CD4-positive, CD25-positive, alpha-beta regulatory T cell (primary cell): ENCODE results near the gene PRAMEF10. TPM values are rescaled to one million over a fixed set of nuclear protein-coding genes. Genes with fewer than 3 reads are reported as not detected.
"Not testable (repeated sequence)": the region's sequence is repeated elsewhere in the genome, so short reads cannot be mapped to it uniquely, and the experiment has no call there.

Source experiments
- ATAC-seq, 2 donors: fragments of 150-1000 bp; cut with Tn5 transposase; one replicate each; pipeline ENCODE4 v1.10.0; 2021; ENCODE audit warnings: low read depth in 2 of 2, moderate number of reproducible peaks in 2 of 2, moderate library complexity in 1 of 2
- DNase-seq, 3 donors: peaks; one replicate each; pipeline versions ENCODE4 v3.0.0 to v3.0.0-alpha.2; 2012 to 2022; ENCODE audit warnings: mixed read lengths in 1 of 3
- H3K27ac ChIP-seq: one replicate; pipeline ENCODE4 v1.7.0; 2013; ENCODE audit warnings: mild to moderate bottlenecking, low read length; ENCODE audit not compliant: insufficient read depth, poor library complexity, severe bottlenecking
- H3K27me3 ChIP-seq: one replicate; pipeline ENCODE4 v1.7.0; 2013; ENCODE audit warnings: low read length; ENCODE audit not compliant: control insufficient read depth, insufficient read depth
- H3K36me3 ChIP-seq: one replicate; pipeline ENCODE4 v1.7.0; 2013; ENCODE audit warnings: mild to moderate bottlenecking, low read length, moderate library complexity; ENCODE audit not compliant: control insufficient read depth, insufficient read depth
- H3K4me1 ChIP-seq: 2 replicates; pipeline ENCODE4 v1.7.0; 2013; ENCODE audit warnings: mild to moderate bottlenecking, low read length; ENCODE audit not compliant: insufficient read depth, control insufficient read depth, poor library complexity, severe bottlenecking
- H3K4me3 ChIP-seq: one replicate; pipeline ENCODE4 v1.7.0; 2013; ENCODE audit warnings: low read depth, mild to moderate bottlenecking, low read length, moderate library complexity
- H3K9me3 ChIP-seq, 2 experiments: 1 replicate in 1 of 2; 2 replicates in 1 of 2; pipeline ENCODE4 v1.7.0; 2013; ENCODE audit warnings: low read length in 2 of 2, mild to moderate bottlenecking in 1 of 2, moderate library complexity in 1 of 2; ENCODE audit not compliant: control insufficient read depth in 2 of 2
- H3K27ac Mint-ChIP-seq, 3 donors: one replicate each; pipeline ENCODE4 v1.8.0; 2020 to 2022; ENCODE audit warnings: mild to moderate bottlenecking in 3 of 3, mixed read lengths in 3 of 3, moderate library complexity in 2 of 3
- H3K27me3 Mint-ChIP-seq: one replicate; pipeline ENCODE4 v1.8.0; 2022; ENCODE audit warnings: mild to moderate bottlenecking, mixed read lengths
- H3K36me3 Mint-ChIP-seq: one replicate; pipeline ENCODE4 v1.8.0; 2020; ENCODE audit warnings: mixed read lengths
- H3K4me1 Mint-ChIP-seq, 4 donors: one replicate each; pipeline ENCODE4 v1.8.0; 2020 to 2022; ENCODE audit warnings: mixed read lengths in 4 of 4, mild to moderate bottlenecking in 1 of 4
- H3K4me3 Mint-ChIP-seq, 4 donors: one replicate each; pipeline ENCODE4 v1.8.0; 2020 to 2022; ENCODE audit warnings: mild to moderate bottlenecking in 4 of 4, mixed read lengths in 4 of 4, moderate library complexity in 3 of 4
- H3K9me3 Mint-ChIP-seq, 7 donors: one replicate each; pipeline ENCODE4 v1.8.0; 2020 to 2022; ENCODE audit warnings: mixed read lengths in 7 of 7, mild to moderate bottlenecking in 3 of 7, moderate library complexity in 2 of 7
- polyA plus RNA-seq, 4 donors: library from polyadenylated mRNA; unstranded; fragments of 300-500 nt; fragmentation: Illumina TruSeq; gene quantifications; one replicate each; pipeline ENCODE4 v1.2.3, GENCODE V29; 2021
- total RNA-seq: library from RNA; stranded (reverse); gene quantifications from one replicate; pipeline ENCODE4 v1.2.3, GENCODE V29; 2022

PRAMEF10 gene, protein sequence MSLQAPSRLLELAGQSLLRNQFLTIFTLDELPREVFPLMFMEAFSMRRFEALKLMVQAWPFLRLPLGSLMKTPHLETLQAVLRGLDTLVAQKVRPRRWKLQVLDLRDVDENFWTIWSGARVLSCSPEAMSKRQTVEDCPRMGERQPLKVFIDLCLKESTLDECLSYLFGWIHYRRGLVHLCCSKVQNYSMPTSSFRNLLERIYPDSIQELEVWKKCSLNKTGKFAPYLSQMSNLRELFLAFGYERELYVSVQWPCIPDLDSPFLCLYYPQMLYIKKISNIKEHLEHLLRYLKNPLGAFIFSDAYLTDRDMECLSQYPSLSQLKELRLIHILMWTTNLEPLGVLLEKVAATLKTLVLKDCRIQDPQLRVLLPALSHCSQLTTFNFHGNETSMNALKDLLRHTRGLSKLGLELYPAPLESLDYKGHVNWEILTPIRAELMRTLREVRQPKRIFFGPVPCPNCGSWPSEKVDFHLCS
- total RNA-seq, result not detected
- polyA plus RNA-seq, result not detected

DNA sequence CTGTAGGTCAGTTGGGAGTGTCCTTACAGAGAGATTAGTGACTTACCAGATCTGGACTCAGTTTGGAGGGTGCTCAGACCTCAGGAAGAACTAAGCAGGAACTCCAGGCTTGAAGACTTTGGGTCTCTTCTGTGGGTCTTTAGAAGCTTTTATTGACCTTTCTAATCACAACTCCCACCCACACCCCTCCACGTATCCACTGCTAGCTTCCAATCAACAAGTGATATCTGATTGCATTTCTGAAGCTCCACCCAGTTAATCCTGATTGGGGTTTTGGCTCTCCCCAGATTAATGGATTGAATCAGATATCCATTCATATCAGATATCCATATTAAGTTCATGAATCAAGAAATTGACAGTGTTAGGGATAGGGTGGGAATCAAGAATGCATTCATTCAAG lies at the start of gene PRAMEF10:
Gene PRAMEF10 (minus strand): TSS at position 101 of the 400 bp plus-strand sequence. CDS start 2,423 bp downstream, outside the sequence.
- not testable (repeated sequence) for H3K27ac Mint-ChIP-seq, H3K36me3 ChIP-seq, H3K4me3 ChIP-seq, H3K27me3 ChIP-seq, DNase-seq, H3K4me3 Mint-ChIP-seq, H3K4me1 ChIP-seq, ATAC-seq, H3K27ac ChIP-seq, H3K27me3 Mint-ChIP-seq, H3K36me3 Mint-ChIP-seq, H3K9me3 Mint-ChIP-seq, H3K4me1 Mint-ChIP-seq, H3K9me3 ChIP-seq

DNA sequence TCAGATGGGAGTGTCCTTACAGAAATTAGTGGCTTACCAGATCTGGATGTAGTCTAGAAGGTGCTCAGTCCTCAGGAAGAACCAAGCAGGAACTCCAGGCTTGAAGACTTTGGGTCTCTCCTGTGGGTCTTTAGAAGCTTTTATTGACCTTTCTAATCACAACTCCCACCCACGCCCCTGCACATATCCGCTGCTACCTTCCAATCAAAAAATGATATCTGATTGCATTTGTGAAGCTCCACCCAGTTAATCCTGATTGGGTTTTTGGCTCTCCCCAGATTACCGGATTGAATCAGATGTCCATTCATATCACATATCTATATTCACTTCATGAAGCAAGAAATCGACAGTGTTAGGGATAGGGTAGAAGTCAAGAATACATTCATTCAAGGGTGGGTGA lies 49.4 kb upstream of the PRAMEF10 start, which contains the start of gene PRAMEF6:
Gene PRAMEF6 (minus strand): TSS at position 101 of the 400 bp plus-strand sequence. CDS start 5,062 bp downstream, outside the sequence.
- not testable (repeated sequence) for H3K36me3 ChIP-seq, DNase-seq, H3K27me3 Mint-ChIP-seq, H3K27ac ChIP-seq, H3K27me3 ChIP-seq, H3K9me3 Mint-ChIP-seq, H3K4me1 ChIP-seq, H3K27ac Mint-ChIP-seq, H3K4me1 Mint-ChIP-seq, H3K36me3 Mint-ChIP-seq, H3K4me3 Mint-ChIP-seq, ATAC-seq, H3K9me3 ChIP-seq, H3K4me3 ChIP-seq

DNA sequence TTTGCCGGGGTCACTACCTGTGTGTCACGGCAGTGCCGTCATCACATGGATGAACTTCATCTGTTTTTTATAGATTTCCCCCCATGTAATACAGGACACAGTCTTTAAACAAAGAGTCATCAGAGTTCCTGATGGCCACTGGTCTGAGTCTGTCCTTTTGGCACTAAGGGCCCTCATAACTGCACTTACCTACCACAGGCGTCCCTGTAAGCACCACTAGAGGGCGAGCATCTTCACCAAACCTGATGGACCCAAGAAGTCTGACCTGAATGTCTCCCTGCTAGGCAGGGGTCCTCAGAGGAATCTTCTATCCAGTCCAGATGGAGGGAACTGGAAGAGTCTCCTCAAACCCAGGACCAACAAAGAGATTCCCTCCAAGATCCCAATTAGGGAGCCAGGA lies 26.3 kb upstream of the PRAMEF10 start:
- not testable (repeated sequence) for DNase-seq, H3K27ac ChIP-seq, H3K9me3 Mint-ChIP-seq, H3K27ac Mint-ChIP-seq, H3K27me3 ChIP-seq, H3K4me1 ChIP-seq, ATAC-seq, H3K9me3 ChIP-seq, H3K27me3 Mint-ChIP-seq, H3K36me3 Mint-ChIP-seq, H3K36me3 ChIP-seq, H3K4me3 Mint-ChIP-seq, H3K4me3 ChIP-seq, H3K4me1 Mint-ChIP-seq

DNA sequence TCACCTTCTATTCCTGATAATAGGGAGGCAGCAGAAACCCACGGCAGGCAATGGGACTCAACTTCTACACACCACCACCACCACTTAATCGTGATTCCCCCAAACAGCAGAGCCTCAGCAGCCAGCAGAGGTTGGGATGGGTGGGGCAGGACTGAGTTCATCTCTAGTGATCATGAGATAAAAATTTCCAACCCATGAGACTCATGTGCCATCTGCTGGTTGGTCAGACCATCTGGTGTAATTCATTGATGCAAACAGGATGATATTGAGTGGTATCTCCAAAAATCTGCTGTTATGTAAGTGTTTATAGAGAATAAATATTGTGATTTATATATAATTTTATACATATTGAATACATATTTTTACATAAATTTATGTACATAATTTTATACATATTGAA lies 23.7 kb upstream of the PRAMEF10 start:
- not testable (repeated sequence) for H3K27ac ChIP-seq, H3K27me3 Mint-ChIP-seq, H3K27ac Mint-ChIP-seq, ATAC-seq, H3K4me3 Mint-ChIP-seq, H3K4me1 ChIP-seq, H3K36me3 ChIP-seq, H3K4me3 ChIP-seq, H3K9me3 Mint-ChIP-seq, H3K4me1 Mint-ChIP-seq, H3K27me3 ChIP-seq, H3K36me3 Mint-ChIP-seq, H3K9me3 ChIP-seq, DNase-seq

GRCh38 chr1:12916310-12916709 lies 18.2 kb upstream of the PRAMEF10 start, which contains the start of gene PRAMEF7:
Gene PRAMEF7, plus strand, starts transcription at chr1:12916610. Its CDS starts 1,083 bp downstream, at chr1:12917693.
- H3K36me3 ChIP-seq, H3K4me1 Mint-ChIP-seq, H3K27ac ChIP-seq, H3K36me3 Mint-ChIP-seq, H3K27me3 ChIP-seq, H3K4me3 ChIP-seq, H3K27me3 Mint-ChIP-seq, H3K9me3 Mint-ChIP-seq, H3K27ac Mint-ChIP-seq, H3K9me3 ChIP-seq, DNase-seq, H3K4me3 Mint-ChIP-seq, ATAC-seq, H3K4me1 ChIP-seq: not testable (repeated sequence)

GRCh38 chr1:12903793-12904572 lies 5.9 kb upstream of the PRAMEF10 start:
- not testable (repeated sequence) for H3K27ac ChIP-seq, H3K4me3 ChIP-seq, H3K4me3 Mint-ChIP-seq, H3K36me3 ChIP-seq, H3K36me3 Mint-ChIP-seq, H3K9me3 ChIP-seq, H3K27ac Mint-ChIP-seq, H3K4me1 ChIP-seq, H3K9me3 Mint-ChIP-seq, H3K27me3 ChIP-seq, H3K27me3 Mint-ChIP-seq, ATAC-seq, DNase-seq, H3K4me1 Mint-ChIP-seq

DNA sequence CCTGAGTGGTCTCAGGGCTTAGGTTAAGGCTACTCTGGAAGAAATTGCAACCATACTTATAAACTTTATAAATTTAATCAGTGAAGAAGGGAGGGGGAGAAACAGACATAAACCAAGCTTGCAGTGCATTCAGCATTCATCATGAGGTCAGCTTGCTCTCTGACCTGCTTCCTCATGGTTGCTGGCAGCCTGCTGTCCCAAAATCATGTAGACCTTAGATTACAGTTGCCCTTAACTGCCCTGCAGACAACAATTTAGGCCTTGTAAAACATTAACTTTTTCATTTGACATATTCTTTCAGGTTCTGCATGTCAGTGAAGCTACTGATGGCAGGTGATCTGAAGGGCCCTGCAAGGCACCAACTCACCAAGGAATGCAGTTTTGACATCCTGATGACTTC lies 1.1 kb upstream of the PRAMEF10 start:
- H3K4me1 Mint-ChIP-seq, H3K36me3 ChIP-seq, H3K27me3 Mint-ChIP-seq, H3K4me3 ChIP-seq, H3K4me1 ChIP-seq, H3K27ac ChIP-seq, H3K27me3 ChIP-seq, H3K27ac Mint-ChIP-seq, ATAC-seq, H3K9me3 ChIP-seq, DNase-seq, H3K4me3 Mint-ChIP-seq, H3K9me3 Mint-ChIP-seq, H3K36me3 Mint-ChIP-seq: not testable (repeated sequence)
